Fibroblast of pulmonary artery (primary cell): ENCODE results near the gene CIBAR2.
"Not testable (repeated sequence)": the region's sequence is repeated elsewhere in the genome, so short reads cannot be mapped to it uniquely, and the experiment has no call there.

Source experiments
- DNase-seq: peaks from one replicate; pipeline ENCODE4 v3.0.0-alpha.2; 2010; ENCODE audit warnings: low read depth
- H3K4me3 ChIP-seq: replicated peaks from 2 replicates; pipeline ENCODE4 v1.5.1; 2011; ENCODE audit warnings: low read depth, mild to moderate bottlenecking, control low read depth, low read length, moderate library complexity
- CTCF ChIP-seq: IDR thresholded peaks from 2 replicates; pipeline ENCODE4 v1.5.1; 2011; ENCODE audit warnings: mild to moderate bottlenecking, control low read depth, low read length, inconsistent platforms; ENCODE audit errors: missing control alignments

Gene CIBAR2

GRCh38 chr16:85123891-85124635 is 11.8 kb upstream of the CIBAR2 start:
- peak; percentile 85 for DNase-seq
- TF ChIP-seq CTCF = no peak
- H3K4me3 ChIP-seq = peak overlapping the region; percentile 10

DNA sequence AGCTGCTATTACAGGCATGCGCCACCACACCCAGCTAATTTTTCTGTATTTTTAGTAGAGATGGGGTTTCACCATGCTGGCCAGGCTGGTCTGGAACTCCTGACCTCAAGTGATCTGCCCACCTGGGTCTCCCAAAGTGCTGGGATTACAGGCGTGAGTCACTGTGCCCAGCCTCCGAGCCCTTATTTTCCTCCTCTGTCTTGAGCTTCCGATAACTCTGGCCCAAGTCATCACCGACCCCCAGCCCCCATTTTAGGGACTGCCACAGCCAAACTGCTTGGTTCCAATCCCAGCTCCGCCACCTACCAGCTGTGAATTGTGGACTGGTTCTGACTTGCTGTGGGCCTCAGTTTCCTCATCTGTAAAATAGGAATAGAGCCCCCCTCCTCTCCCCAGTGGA is 11.2 kb upstream of the CIBAR2 start:
- not testable (repeated sequence) for DNase-seq, H3K4me3 ChIP-seq

DNA sequence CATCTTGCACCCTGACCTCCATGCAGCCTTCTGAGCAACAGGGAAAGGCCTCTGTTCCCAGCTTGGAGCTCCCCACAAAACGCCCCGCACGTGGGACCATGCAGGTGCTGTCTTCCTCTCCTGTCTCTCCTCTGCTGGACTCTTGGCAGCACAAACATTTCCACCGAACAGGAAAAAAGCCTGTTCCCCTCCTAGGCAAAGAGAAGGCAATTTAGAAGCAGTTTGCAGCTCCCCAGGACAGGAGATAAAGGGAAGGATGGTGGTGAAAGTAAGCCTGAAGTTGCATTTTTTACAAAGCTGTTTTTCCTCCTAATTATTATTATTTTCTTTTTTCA is 7.7 kb upstream of the CIBAR2 start:
- TF ChIP-seq CTCF = no peak
- H3K4me3 ChIP-seq = no peak overlapping the region
- DNase-seq = no peak

DNA sequence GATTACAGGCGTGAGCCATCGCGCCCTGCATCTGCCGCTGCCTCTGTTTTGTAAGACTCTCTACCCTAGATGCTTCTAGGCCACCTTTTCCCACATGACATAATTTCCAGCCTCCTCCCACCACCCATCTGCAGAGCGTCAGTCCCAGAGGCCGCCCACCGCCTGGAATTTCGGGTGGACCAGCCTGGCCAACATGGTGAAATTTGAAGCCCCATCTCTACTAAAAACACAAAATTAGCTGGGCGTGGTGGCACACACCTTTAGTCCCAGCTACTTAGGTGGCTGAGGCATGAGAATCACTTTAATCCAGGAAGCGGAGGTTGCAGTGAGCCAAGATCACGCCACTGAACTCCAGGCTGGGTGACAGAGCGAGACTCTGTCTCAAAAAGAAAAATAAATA is 5.1 kb upstream of the CIBAR2 start:
- no peak for TF ChIP-seq CTCF
- no peak overlapping the region for H3K4me3 ChIP-seq
- no peak for DNase-seq

GRCh38 chr16:85114909-85115567 is 2.8 kb upstream of the CIBAR2 start:
- no peak overlapping the region for H3K4me3 ChIP-seq
- DNase-seq = peak; percentile 84
- peak; percentile 95 for TF ChIP-seq CTCF

DNA sequence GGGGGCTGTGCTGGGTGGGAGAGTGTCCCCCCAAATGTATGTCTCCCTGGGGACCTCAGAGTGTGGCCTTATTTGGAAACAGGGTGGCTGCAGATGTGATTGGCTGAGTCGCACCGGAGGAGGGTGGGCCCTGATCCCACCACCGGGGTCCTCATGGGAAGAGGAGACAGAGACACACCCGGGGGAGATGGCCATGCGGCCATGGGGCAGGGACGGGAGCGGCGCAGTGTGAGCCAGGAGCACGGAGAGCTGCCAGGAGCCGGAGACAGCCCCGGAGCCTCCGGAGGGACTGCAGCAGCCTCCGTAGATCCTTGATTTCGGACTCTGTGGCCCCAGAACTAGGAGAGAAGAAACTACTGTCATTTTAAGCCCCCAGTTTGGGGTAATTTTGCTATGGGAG is 1.6 kb upstream of the CIBAR2 start:
- DNase-seq = no peak
- TF ChIP-seq CTCF = no peak
- no peak overlapping the region for H3K4me3 ChIP-seq

DNA sequence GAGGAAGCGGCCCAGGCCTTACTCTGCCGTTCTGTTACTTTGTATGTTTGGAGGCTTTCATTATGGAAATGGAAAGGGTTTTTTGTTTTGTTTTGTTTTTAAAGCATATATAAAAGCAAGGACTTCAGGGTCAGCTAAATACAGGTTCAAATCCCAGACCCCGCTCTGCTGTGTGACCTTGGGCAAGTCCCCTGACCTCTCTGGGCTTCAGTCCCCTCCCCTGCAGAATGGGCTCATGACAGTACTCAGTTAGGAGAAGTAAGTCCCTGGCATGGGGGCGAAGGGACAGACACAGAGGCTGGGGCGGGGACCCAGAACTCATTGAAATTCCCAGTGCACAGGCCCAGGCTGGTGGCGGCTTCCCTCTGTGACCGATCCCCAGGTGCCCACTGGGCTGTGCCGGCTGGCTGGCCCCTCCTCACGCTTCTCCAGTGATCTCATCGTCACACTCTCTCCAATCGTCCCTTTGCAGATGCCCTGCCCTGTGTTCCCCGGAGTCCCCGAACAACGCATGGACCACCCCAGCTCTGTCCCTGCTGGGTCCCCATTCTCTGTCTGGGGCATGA is 979 bp upstream of the CIBAR2 start:
- H3K4me3 ChIP-seq = no peak overlapping the region
- no peak for TF ChIP-seq CTCF
- no peak for DNase-seq
